Skeletal muscle satellite cell (primary cell): ENCODE results near the gene AMIGO2.

Experiments used
- H3K27me3 ChIP-seq: 2 replicates; pipeline ENCODE4 v1.7.0; 2013; ENCODE audit warnings: low read length; ENCODE audit not compliant: control insufficient read depth, insufficient read depth
- H3K36me3 ChIP-seq: 2 replicates; pipeline ENCODE4 v1.7.0; 2013; ENCODE audit warnings: mild to moderate bottlenecking, control low read depth, low read length; ENCODE audit not compliant: insufficient read depth
- H3K4me1 ChIP-seq: 2 replicates; pipeline ENCODE4 v1.7.0; 2013; ENCODE audit warnings: low read length; ENCODE audit not compliant: control insufficient read depth, insufficient read depth
- H3K4me2 ChIP-seq: 2 replicates; pipeline ENCODE4 v1.7.0; 2013; ENCODE audit warnings: mild to moderate bottlenecking, low read length
- H3K4me3 ChIP-seq: 2 replicates; pipeline ENCODE4 v1.7.0; 2013; ENCODE audit warnings: low read length
- H3K9ac ChIP-seq: 2 replicates; pipeline ENCODE4 v1.7.0; 2013; ENCODE audit warnings: mild to moderate bottlenecking, low read depth, low read length, moderate library complexity
- H3K9me3 ChIP-seq: replicated peaks from 2 replicates; pipeline ENCODE4 v1.7.0; 2013; ENCODE audit warnings: mild to moderate bottlenecking, control low read depth, low read length

The AMIGO2 gene

GRCh38 chr12:47048541-47048940 lies 31.2 kb downstream of the AMIGO2 start:
- H3K9ac ChIP-seq, result no peak overlapping the region
- no peaks in the 10 kb centered on the region for H3K27me3 ChIP-seq

DNA sequence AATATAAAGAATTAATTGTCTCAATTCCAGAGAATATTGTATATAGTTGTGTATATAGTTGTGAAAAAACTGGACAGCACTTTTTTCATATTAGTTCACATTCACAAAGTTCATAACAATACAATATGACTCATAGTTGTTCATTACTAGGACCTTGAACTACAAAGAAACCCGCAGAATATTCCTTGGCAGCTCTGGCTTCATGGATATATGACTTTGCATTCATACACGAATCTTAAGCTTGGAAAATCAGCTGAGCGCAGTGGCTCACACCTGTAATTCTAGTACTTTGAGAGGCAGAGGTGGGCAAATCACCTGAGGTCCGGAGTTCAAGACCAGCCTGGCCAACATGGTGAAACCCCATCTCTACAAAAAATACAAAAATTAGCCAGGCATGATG lies 38.4 kb downstream of the AMIGO2 start:
- no peak overlapping the region for H3K4me2 ChIP-seq

More at GRCh38 chr12:47048541-47048940, 31.2 kb downstream of the AMIGO2 start:
- no peaks in the 10 kb centered on the region for H3K9me3 ChIP-seq
- no peaks in the 10 kb centered on the region for H3K36me3 ChIP-seq
- no peak overlapping the region for H3K4me3 ChIP-seq
- H3K4me1 ChIP-seq, result no peaks in the 10 kb centered on the region
- no peak overlapping the region for H3K4me2 ChIP-seq

DNA sequence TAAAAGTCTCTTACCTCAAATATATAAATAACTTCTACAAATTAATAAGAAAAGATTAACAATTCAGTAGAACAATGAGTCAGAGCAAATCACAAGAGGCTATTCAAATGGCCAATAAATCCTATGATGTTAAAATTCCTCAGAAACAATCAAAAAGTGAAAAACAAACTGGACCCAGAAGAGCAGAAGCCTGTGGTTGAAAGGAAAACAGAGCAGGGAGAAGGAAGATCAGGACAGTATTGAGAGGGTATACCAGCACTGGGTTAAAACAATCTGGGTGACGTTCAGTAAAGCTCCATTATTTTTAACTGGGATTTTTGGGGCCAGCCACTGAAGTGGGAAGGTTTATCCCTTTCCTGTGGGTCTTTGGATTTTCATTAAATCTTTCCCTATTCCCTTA lies 40.0 kb downstream of the AMIGO2 start:
- no peaks in the 10 kb centered on the region for H3K27me3 ChIP-seq
- no peaks in the 10 kb centered on the region for H3K9me3 ChIP-seq
- no peaks in the 10 kb centered on the region for H3K4me1 ChIP-seq
- no peaks in the 10 kb centered on the region for H3K36me3 ChIP-seq
- no peak overlapping the region for H3K4me2 ChIP-seq
- H3K4me3 ChIP-seq, result no peak overlapping the region
- H3K9ac ChIP-seq, result no peak overlapping the region

More for the DNA sequence above, 38.4 kb downstream of the AMIGO2 start:
- no peak overlapping the region for H3K4me3 ChIP-seq
- H3K9ac ChIP-seq, result no peak overlapping the region
- no peaks in the 10 kb centered on the region for H3K27me3 ChIP-seq
- no peaks in the 10 kb centered on the region for H3K4me1 ChIP-seq
- no peaks in the 10 kb centered on the region for H3K36me3 ChIP-seq
- H3K9me3 ChIP-seq, result no peaks in the 10 kb centered on the region

- no peaks in the 10 kb centered on the region for H3K9me3 ChIP-seq
- H3K4me3 ChIP-seq, result no peak overlapping the region
- no peaks in the 10 kb centered on the region for H3K27me3 ChIP-seq
- no peak overlapping the region for H3K4me2 ChIP-seq
- peaks cover 6% of the 10 kb centered on the region for H3K4me1 ChIP-seq
- no peak overlapping the region for H3K9ac ChIP-seq
- H3K36me3 ChIP-seq, result no peaks in the 10 kb centered on the region
Measured at GRCh38 chr12:47039079-47039478, 40.7 kb downstream of the AMIGO2 start.

DNA sequence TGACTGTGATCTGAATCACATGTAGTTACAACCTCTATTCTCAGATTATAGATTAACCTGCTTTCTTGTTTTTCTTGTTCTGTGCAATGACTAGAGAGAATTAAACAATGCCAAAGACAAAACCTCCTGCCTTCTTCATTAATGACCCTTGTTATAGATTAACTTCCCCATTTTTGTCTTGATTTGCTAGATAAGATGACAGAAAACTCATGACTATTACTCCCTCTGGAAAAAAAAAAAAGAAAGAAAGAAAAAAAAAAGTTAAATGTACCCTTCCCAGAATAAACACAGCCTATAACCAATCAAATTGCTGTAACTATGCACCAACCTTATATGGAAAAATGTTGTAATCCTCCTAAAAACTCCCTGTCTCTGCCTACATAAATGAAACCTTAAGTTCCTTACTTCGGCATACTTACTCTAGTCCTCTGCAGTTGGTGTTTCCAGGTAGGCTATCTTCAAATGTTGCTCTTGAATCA lies 41.5 kb downstream of the AMIGO2 start:
- no peaks in the 10 kb centered on the region for H3K27me3 ChIP-seq

GRCh38 chr12:47035484-47035883 lies 44.3 kb downstream of the AMIGO2 start:
- no peak overlapping the region for H3K9ac ChIP-seq
- no peaks in the 10 kb centered on the region for H3K36me3 ChIP-seq
- H3K4me2 ChIP-seq, result no peak overlapping the region
- H3K4me1 ChIP-seq, result peaks cover 20% of the 10 kb centered on the region
- H3K9me3 ChIP-seq, result no peaks in the 10 kb centered on the region
- H3K27me3 ChIP-seq, result no peaks in the 10 kb centered on the region
- H3K4me3 ChIP-seq, result no peak overlapping the region

More for the DNA sequence above, 41.5 kb downstream of the AMIGO2 start:
- Histone ChIP-seq H3K4me1 (peaks cover 13% of the 10 kb centered on the region), H3K36me3 (no peaks in the 10 kb centered on the region), H3K9me3 (no peaks in the 10 kb centered on the region), H3K9ac (no peak overlapping the region), H3K4me3 (no peak overlapping the region), H3K4me2 (no peak overlapping the region)

- no peak overlapping the region for H3K9ac ChIP-seq
Measured at GRCh38 chr12:47034661-47035060, 45.1 kb downstream of the AMIGO2 start.

DNA sequence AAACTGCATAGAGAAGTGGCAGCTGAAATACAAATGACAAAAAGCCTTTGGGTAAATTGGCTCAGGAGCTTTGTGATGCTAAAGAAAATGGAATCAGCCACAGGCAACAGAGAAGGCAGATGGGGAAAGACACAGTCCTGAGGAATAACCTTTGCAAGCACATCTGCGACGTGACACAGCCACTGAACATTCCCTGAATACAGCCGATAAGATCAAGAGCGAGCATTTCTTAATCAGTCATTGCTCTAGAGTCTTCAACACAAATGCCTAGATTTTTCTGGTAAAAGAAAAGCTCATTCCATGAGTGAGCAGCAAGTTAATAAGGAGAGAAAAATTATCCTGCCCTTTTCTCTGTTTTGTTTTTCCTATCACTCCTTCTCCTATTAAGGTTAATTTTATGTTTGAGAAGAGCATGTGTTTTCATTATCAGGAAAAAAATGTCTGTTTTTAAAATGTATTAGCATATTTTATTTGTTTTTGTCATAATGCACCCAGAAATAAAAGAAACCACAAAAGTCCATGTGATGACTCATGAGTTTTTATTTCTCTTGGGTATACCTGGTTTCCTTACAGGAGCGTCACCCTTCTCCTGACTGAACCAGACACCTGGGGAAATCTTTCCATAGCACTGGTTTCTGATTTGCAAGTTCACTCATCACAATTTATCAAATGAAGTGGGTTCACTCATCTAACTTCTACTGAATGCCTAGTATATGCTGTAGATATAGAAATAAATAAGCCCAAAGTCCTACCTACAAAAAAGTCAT lies 45.8 kb downstream of the AMIGO2 start:
- peaks cover 24% of the 10 kb centered on the region for H3K4me1 ChIP-seq
- H3K9me3 ChIP-seq, result no peaks in the 10 kb centered on the region
- no peak overlapping the region for H3K9ac ChIP-seq
- H3K27me3 ChIP-seq, result no peaks in the 10 kb centered on the region
- H3K4me3 ChIP-seq, result no peak overlapping the region
- no peak overlapping the region for H3K4me2 ChIP-seq
- no peaks in the 10 kb centered on the region for H3K36me3 ChIP-seq

More at GRCh38 chr12:47034661-47035060, 45.1 kb downstream of the AMIGO2 start:
- Histone ChIP-seq H3K36me3 (no peaks in the 10 kb centered on the region), H3K4me1 (peaks cover 20% of the 10 kb centered on the region), H3K27me3 (no peaks in the 10 kb centered on the region), H3K9me3 (no peaks in the 10 kb centered on the region), H3K4me3 (no peak overlapping the region), H3K4me2 (no peak overlapping the region)

DNA sequence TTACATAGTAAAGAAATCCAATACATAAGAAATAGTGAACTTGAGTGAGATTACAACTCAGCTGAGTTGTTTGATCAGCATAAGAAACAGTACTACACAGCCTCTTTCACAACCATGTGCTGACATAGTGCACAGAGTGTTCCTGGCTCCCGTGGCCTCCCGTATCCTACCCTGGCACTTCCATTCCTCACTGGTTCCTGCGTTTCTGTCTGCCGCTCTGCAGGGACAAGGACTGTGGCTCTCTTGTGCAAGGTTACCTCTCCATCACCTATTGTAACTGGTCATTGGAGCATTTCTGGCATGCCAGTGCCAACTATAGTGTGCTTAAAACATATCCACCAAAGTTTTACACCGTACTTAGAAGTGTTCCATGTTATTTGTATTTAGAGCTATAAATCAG lies 46.7 kb downstream of the AMIGO2 start:
- Histone ChIP-seq H3K9me3 (no peaks in the 10 kb centered on the region), H3K4me3 (no peak overlapping the region), H3K4me2 (peak overlapping the region; percentile 29), H3K27me3 (no peaks in the 10 kb centered on the region), H3K36me3 (no peaks in the 10 kb centered on the region), H3K4me1 (peaks cover 24% of the 10 kb centered on the region), H3K9ac (peak overlapping the region; percentile 21)

GRCh38 chr12:47032644-47033043 lies 47.1 kb downstream of the AMIGO2 start:
- peak overlapping the region; percentile 29 for H3K4me2 ChIP-seq
- H3K9ac ChIP-seq, result peak overlapping the region; percentile 21
- H3K4me3 ChIP-seq, result no peak overlapping the region
- H3K9me3 ChIP-seq, result no peaks in the 10 kb centered on the region
- peaks cover 24% of the 10 kb centered on the region for H3K4me1 ChIP-seq
- no peaks in the 10 kb centered on the region for H3K36me3 ChIP-seq
- H3K27me3 ChIP-seq, result no peaks in the 10 kb centered on the region

DNA sequence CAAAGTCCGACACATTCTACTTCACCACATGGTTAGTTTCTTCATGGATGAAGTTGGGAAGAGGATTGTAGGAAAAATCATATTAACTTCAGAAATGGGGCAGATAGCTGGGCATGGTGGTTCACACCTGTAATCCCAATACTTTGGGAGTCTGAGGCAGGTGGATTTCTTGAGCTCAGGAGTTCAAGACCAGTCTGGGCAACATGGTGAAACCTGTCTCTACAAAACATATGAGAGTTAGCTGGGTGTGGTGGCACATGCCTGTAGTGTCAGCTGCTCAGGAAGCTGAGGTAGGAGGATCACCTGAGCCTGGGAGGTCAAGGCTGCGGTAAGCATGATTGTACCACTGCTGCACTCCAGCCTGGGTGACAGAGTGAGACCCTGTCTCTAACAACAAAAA lies 49.9 kb downstream of the AMIGO2 start:
- H3K36me3 ChIP-seq, result no peaks in the 10 kb centered on the region
- H3K27me3 ChIP-seq, result no peaks in the 10 kb centered on the region
- H3K9me3 ChIP-seq, result no peaks in the 10 kb centered on the region
- H3K9ac ChIP-seq, result no peak overlapping the region
- H3K4me1 ChIP-seq, result peaks cover 24% of the 10 kb centered on the region
- no peak overlapping the region for H3K4me2 ChIP-seq
- H3K4me3 ChIP-seq, result no peak overlapping the region
